Activated naive CD8-positive, alpha-beta T cell treated with anti-CD3 and anti-CD28 coated beads, Interleukin-2, amount 50 U/mL, for 24 hours (primary cell): ENCODE measurements around the gene UNC45B.
"Not testable (repeated sequence)": the region's sequence is repeated elsewhere in the genome, so short reads cannot be mapped to it uniquely, and the experiment has no call there.

Experiments
- ATAC-seq: fragments of 150-1000 bp; cut with Tn5 transposase; one replicate; pipeline ENCODE4 v1.10.0; 2021
- DNase-seq: peaks from one replicate; pipeline ENCODE4 v3.0.0; 2021
- H3K27ac Mint-ChIP-seq: one replicate; pipeline ENCODE4 v1.8.0; 2021; ENCODE audit warnings: mild to moderate bottlenecking, mixed read lengths
- H3K27me3 Mint-ChIP-seq: one replicate; pipeline ENCODE4 v1.8.0; 2021; ENCODE audit warnings: mixed read lengths
- H3K36me3 Mint-ChIP-seq: one replicate; pipeline ENCODE4 v1.8.0; 2021; ENCODE audit warnings: low read depth, mixed read lengths
- H3K4me1 Mint-ChIP-seq: one replicate; pipeline ENCODE4 v1.8.0; 2021; ENCODE audit warnings: mixed read lengths
- H3K4me3 Mint-ChIP-seq: one replicate; pipeline ENCODE4 v1.8.0; 2021; ENCODE audit warnings: mild to moderate bottlenecking, moderate library complexity, mixed read lengths
- H3K9me3 Mint-ChIP-seq: one replicate; pipeline ENCODE4 v1.8.0; 2021; ENCODE audit warnings: mixed read lengths

The UNC45B gene

DNA sequence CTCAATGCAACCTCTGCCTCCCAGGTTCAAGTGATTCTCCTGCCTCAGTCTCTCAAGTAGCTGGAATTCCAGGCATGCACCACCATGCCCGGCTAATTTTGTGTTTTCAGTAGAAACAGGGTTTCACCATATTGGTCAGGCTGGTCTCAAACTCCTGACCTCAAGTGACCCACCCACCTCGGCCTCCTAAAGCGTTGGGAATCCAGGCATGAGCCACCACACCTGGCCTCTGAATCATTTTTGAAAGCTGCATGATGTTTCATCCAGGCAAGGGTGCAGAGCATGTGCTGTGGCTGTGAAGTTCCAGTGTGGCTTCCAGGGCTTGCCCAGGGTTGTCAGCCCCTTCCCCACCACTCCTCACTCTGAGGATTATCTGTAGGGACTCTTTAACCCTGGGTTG, 24.7 kb downstream of the UNC45B start:
- not testable (repeated sequence) for H3K4me3 Mint-ChIP-seq, ATAC-seq, H3K36me3 Mint-ChIP-seq, H3K27me3 Mint-ChIP-seq, DNase-seq, H3K9me3 Mint-ChIP-seq
- Mint-ChIP-seq H3K4me1 (peaks cover 44% of the 10 kb centered on the region), H3K27ac (peak overlapping the region; percentile 54)

DNA sequence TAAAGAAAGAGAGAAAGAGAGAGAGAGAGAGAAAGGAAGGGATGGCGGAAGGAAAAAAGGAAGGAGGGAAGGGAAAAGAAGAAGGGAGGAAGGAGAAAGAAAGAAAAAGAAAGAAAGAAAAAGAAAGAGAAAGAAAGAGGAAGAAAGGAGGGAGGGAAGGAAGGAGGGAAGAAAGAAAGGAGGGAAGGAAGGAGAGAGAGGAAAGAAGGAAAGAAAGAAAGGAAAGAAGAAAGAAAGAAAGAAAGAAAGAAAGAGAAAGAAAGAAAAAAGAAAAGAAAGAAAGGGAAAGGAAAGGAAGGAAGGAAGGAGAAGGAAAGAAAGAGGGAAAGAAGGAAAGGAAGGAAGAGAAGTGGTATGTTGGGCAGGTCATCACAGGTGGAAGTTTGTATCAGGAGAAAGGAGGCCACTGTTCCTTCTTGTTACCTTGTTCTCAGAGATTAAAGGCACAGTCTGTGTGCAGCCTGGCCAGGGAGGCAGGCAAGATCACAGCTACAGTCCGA, 27.3 kb downstream of the UNC45B start:
- H3K27me3 Mint-ChIP-seq = no peaks in the 10 kb centered on the region
- peaks cover 2% of the 10 kb centered on the region for H3K36me3 Mint-ChIP-seq
- no peak overlapping the region for H3K4me3 Mint-ChIP-seq
- H3K27ac Mint-ChIP-seq = no peak overlapping the region
- DNase-seq (no peak), ATAC-seq (no peak)
- peaks cover 60% of the 10 kb centered on the region for H3K4me1 Mint-ChIP-seq
- peaks cover 7% of the 10 kb centered on the region for H3K9me3 Mint-ChIP-seq

DNA sequence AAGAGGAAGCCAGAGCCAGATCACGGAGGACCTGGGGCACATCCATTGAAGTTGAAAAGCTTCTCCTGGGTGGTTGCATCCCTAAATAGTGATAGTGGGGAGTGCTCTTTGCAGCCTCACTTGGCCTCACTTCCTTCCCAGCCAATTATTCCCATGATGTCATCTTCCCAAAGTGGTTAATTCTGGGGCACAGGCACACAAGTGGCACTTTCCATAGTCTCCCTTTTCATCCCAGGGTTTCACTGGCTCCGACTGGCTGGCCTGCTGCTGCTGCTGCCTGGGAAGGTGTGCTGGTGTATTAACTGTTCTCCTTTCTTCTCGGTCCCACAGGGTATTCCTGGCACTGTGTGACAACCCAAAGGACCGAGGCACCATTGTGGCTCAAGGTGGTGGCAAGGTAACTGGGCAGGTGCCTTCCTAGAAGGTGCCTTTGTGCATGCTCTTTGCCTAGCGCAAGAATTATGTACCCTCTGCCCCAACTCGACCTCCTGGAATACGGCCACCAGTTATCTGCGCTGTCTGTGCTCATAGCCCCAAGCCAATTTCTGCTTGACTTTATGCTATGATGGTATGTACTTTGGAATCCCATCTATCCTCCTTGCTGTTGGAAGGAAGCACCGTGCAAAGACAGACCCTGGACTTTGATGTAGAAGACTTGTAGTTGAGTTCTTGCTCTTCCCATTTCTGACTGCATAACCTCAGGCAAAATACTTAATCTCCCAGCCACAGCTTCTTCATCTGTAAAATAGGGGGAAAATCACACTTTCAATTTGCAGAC, 28.2 kb downstream of the UNC45B start:
- Mint-ChIP-seq H3K4me1 (peaks cover 60% of the 10 kb centered on the region), H3K9me3 (peaks cover 7% of the 10 kb centered on the region), H3K27me3 (no peaks in the 10 kb centered on the region), H3K27ac (no peak overlapping the region), H3K4me3 (no peak overlapping the region), H3K36me3 (peaks cover 2% of the 10 kb centered on the region)
- DNase-seq = no peak
- ATAC-seq = no peak

DNA sequence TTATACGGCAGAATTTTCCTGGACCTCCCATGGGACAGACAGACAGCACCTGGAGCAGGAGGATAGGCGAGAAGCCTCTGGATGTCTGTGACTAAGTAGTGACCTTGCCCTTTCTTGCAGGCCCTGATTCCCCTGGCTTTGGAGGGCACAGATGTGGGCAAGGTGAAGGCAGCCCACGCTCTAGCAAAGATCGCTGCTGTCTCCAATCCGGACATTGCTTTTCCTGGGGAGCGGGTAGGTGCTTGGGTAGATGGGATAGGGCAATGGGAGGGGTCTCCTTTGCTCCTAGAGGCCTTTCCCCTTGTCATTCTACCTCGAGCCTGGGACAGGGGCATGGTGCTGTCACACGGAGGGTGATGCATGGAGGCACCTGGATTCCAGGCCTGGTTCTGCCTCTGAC, 29.3 kb downstream of the UNC45B start:
- H3K4me3 Mint-ChIP-seq = no peak overlapping the region
- no peaks in the 10 kb centered on the region for H3K27me3 Mint-ChIP-seq
- H3K36me3 Mint-ChIP-seq = peaks cover 2% of the 10 kb centered on the region
- DNase-seq = no peak
- peaks cover 55% of the 10 kb centered on the region for H3K4me1 Mint-ChIP-seq
- peaks cover 7% of the 10 kb centered on the region for H3K9me3 Mint-ChIP-seq
- H3K27ac Mint-ChIP-seq = peak overlapping the region; percentile 14
- ATAC-seq = no peak

DNA sequence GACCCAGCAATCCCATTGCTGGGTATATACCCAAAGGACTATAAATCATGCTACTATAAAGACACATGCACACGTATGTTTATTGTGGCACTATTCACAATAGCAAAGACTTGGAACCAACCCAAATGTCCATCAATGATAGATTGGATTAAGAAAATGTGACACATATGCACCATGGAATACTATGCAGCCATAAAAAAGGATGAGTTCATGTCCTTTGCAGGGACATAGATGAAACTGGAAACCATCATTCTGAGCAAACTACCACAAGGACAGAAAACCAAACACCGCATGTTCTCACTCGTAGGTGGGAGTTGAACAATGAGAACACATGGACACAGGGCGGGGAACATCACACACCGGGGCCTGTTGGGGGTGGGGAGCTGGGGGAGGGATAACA, 31.8 kb downstream of the UNC45B start:
- H3K4me1 Mint-ChIP-seq = peaks cover 63% of the 10 kb centered on the region
- not testable (repeated sequence) for H3K9me3 Mint-ChIP-seq, H3K36me3 Mint-ChIP-seq, H3K27me3 Mint-ChIP-seq, DNase-seq, H3K4me3 Mint-ChIP-seq, ATAC-seq, H3K27ac Mint-ChIP-seq

DNA sequence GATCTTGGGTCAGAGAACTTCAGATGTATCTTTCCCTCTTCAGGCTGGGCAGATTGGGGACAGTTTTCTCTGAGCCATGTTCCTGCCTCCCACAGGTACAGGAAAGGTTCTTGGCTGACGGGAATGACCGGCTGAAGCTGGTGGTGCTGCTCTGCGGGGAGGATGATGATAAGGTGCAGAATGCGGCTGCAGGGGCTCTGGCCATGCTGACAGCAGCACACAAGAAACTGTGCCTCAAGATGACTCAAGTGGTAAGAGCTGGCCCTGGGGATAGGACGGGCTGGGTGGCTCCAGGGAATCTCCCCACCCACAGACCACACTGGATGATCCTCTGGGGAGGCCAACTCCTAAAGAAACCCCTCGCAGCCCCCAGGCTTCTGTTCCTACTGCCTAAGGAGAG, 35.7 kb downstream of the UNC45B start:
- no peak overlapping the region for H3K27ac Mint-ChIP-seq
- ATAC-seq = peak; percentile 44

DNA sequence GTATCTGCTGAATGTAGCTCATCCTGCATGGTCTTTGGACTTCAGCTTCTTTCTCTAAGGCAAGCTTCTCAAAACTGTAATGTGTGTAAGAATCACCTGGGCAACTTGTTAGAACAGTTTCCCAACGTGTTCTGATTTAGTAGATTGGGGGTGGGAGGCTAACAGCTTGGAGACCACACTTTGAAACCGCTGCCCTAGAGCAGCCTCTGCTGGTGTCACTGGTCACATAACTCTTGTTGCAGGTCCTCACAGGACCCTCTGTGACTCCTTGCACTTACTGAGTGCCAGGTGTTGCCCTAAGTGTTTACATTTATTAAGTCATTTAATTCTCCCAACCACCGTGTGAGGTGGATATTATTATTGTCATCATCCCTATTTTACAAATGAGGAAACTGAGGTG, 36.7 kb downstream of the UNC45B start:
- DNase-seq = no peak
- no peak for ATAC-seq
- Mint-ChIP-seq H3K36me3 (no peaks in the 10 kb centered on the region), H3K4me3 (no peak overlapping the region), H3K9me3 (no peaks in the 10 kb centered on the region), H3K4me1 (peaks cover 65% of the 10 kb centered on the region), H3K27me3 (no peaks in the 10 kb centered on the region), H3K27ac (no peak overlapping the region)

More for the DNA sequence above, 35.7 kb downstream of the UNC45B start:
- Mint-ChIP-seq H3K27me3 (no peaks in the 10 kb centered on the region), H3K4me3 (no peak overlapping the region), H3K36me3 (peaks cover 2% of the 10 kb centered on the region), H3K4me1 (peaks cover 61% of the 10 kb centered on the region), H3K9me3 (peaks cover 4% of the 10 kb centered on the region)
- peak; percentile 47 for DNase-seq

DNA sequence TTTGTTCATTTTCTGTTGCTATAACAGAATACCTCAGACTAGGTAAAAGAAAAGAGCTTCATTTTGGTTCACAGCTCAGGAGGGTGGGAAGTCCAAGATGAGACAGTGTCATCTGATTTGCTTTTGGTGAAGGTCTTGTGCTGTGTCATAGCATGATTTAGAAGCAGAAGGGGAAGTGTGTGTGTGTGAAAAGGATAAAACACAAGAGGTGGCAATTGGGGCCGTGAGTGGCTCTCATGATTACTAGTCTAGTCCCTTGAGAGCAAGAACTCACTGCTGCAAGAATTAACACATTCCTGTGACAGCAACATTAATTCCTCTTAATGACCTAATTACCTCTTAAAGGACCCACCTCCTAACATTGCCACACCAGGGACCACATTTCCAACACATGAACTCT, 38.2 kb downstream of the UNC45B start:
- ATAC-seq = peak; percentile 27
- no peak overlapping the region for H3K27ac Mint-ChIP-seq
- H3K4me1 Mint-ChIP-seq = peaks cover 80% of the 10 kb centered on the region
- H3K36me3 Mint-ChIP-seq = no peaks in the 10 kb centered on the region
- H3K9me3 Mint-ChIP-seq = no peaks in the 10 kb centered on the region
- DNase-seq = no peak
- H3K4me3 Mint-ChIP-seq = no peak overlapping the region
- H3K27me3 Mint-ChIP-seq = no peaks in the 10 kb centered on the region

DNA sequence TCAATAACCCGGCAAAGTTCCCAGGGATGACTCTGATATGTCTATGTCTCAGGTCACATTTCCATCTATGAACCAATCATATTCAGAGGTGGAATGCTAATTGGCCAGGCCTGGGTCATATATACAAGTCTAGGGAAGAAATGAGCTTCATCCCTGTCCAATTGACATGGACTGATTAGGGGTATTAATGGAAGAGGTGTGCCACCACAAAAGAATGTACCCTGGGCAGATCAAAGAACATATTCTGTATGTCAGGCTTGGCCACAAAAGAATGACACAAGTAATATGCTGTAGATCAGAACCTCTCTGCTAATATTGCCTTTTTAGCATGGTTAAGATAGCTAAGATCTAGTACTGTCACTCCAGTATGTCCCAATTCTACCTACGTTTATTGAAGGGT, 39.9 kb downstream of the UNC45B start:
- no peak for ATAC-seq
- Mint-ChIP-seq H3K36me3 (no peaks in the 10 kb centered on the region), H3K27ac (no peak overlapping the region), H3K9me3 (no peaks in the 10 kb centered on the region), H3K27me3 (no peaks in the 10 kb centered on the region), H3K4me1 (peaks cover 80% of the 10 kb centered on the region), H3K4me3 (no peak overlapping the region)
- DNase-seq = no peak

DNA sequence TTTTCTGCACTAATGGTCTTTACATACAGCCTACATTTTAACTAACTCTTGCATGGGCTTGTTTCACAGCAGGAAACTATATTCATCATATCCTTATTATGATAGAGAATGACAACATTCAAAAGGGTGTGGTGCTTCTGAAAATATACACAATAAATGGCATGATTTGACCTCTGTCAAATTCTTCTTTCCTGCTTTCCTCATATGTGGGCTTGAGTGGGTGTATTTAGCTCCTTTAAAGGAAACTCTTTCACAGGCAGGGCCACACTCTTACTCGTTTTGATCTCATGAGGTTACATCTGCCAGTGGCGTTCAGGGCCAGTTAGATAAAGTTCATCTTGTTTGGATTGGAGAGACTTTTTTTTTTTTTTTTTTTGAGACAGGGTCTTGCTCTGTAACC, 40.5 kb downstream of the UNC45B start:
- Mint-ChIP-seq H3K4me3 (peak overlapping the region; percentile 29), H3K9me3 (no peaks in the 10 kb centered on the region), H3K36me3 (no peaks in the 10 kb centered on the region), H3K27ac (peak overlapping the region; percentile 37), H3K27me3 (no peaks in the 10 kb centered on the region), H3K4me1 (peaks cover 80% of the 10 kb centered on the region)
- ATAC-seq = peak; percentile 71
- no peak for DNase-seq

DNA sequence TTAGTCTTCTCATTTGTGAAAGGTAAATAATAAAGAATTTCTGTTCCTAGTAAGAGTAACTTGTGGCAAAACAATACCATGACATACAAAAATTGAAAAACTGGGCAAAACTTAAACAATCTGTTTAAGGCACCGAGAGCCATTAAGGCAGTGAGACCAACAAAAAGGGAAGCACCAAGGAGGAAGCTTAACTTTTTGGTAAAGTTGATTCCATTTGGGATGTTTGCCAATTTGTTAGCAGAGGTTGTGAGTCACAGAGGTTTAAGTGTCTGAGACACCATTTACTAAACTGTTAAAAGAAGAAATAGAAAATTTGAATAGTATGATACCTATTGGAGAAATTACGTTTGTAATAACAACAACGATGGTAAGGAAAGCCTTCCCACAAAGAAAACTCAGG, 41.7 kb downstream of the UNC45B start:
- Mint-ChIP-seq H3K4me3 (peak overlapping the region; percentile 67), H3K27ac (peak overlapping the region; percentile 45), H3K36me3 (no peaks in the 10 kb centered on the region), H3K4me1 (peaks cover 73% of the 10 kb centered on the region), H3K9me3 (no peaks in the 10 kb centered on the region), H3K27me3 (no peaks in the 10 kb centered on the region)
- DNase-seq (no peak), ATAC-seq (no peak)

DNA sequence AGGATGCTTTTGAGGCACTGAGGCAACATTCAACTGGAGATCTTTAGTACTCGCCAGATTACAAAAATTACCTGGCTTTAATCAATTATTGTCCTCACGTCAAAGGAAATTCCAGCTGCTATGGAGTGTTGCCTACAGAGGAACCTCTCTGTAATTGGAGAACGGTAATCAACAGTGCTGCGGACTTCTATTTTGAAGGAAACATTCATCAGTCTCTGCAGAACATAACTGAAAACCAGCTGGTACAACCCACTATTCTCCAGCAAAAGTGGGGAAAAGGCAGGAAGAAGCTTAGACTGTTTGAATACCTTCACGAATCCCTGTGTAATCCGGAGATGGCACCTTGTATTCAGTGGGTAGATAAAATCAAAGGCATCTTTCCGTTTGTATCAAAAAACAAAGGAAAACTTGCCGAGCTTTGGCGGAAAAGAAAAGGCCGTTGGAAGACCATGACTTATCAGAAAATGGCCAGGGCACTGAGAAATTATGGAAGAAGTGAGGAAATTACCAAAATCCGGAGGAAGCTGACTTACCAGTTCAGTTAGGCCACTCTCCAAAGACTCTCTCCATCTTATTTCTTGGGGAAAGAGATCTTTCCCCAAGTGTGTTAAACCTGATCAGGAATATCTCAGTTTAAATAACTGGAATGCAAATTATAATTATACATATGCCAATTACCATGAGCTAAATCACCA, 43.5 kb downstream of the UNC45B start:
- H3K4me1 Mint-ChIP-seq = peaks cover 60% of the 10 kb centered on the region
- no peak overlapping the region for H3K4me3 Mint-ChIP-seq
- no peak overlapping the region for H3K27ac Mint-ChIP-seq
- no peaks in the 10 kb centered on the region for H3K9me3 Mint-ChIP-seq
- no peaks in the 10 kb centered on the region for H3K36me3 Mint-ChIP-seq
- DNase-seq = no peak
- H3K27me3 Mint-ChIP-seq = no peaks in the 10 kb centered on the region
- ATAC-seq = no peak

DNA sequence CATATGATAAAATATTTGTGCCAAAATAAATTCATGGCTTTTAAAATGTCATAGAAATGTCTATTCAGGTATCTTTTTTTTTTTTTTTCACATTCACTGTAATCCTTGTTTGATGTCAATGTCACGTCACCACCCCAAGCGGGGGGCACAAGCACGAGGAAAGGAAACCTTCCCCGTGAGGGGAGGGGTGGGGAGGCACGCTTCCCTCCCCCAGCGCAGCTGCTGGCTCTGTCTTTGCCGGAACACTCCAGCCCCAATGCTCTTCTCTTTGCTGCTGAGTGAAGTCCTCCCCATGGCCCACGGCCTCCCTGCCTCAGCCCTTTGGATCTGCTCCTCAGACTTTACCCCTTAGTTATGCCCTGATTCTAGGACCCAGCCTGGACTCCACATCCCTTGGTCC, 45.1 kb downstream of the UNC45B start:
- no peaks in the 10 kb centered on the region for H3K9me3 Mint-ChIP-seq
- peaks cover 48% of the 10 kb centered on the region for H3K4me1 Mint-ChIP-seq
- peak overlapping the region; percentile 63 for H3K4me3 Mint-ChIP-seq
- peaks cover 2% of the 10 kb centered on the region for H3K36me3 Mint-ChIP-seq
- H3K27ac Mint-ChIP-seq = peak overlapping the region; percentile 62
- no peak for ATAC-seq
- DNase-seq = no peak
- no peaks in the 10 kb centered on the region for H3K27me3 Mint-ChIP-seq

DNA sequence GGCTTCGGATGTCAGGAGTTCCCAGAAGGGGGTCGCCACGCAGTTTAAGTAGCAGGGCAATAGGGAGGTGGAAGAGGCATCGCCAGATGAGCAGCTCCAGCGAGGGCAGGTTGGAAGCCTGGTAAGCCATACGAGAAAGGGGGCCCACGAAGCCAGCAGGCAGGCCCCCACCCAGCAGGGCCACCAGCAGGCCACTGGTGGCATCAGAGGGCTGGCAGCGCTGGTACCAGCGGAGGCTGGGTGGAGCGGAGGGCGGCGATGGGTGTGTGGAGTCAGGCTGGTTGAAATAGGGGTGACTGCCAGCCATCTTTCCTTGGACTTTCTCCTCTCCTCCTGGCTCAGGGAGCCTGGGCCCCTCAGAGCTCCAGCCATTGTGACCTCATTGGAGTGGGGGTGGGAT, 46.4 kb downstream of the UNC45B start, which contains the start of gene SLC35G3:
Gene SLC35G3 (minus strand): TSS at position 393 of the 400 bp plus-strand sequence. CDS start 86 bp downstream, at position 307.
- not testable (repeated sequence) for H3K27ac Mint-ChIP-seq

DNA sequence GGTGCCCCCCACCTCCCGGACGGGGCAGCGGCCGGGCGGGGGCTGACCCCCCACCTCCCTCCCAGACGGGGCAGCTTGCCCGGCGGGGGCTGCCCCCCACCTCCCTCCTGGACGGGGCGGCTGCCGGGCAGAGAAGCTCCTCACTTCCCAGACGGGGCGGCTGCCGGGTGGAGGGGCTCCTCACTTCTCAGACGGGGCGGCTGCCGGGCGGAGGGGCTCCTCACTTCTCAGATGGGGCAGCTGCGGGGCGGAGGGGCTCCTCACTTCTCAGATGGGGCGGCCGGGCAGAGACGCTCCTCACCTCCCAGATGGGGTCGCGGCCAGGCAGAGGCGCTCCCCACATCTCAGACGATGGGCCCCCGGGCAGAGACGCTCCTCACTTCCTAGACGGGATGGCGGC, 47.4 kb downstream of the UNC45B start:
- H3K27ac Mint-ChIP-seq = not testable (repeated sequence)
- peaks cover 25% of the 10 kb centered on the region for H3K4me1 Mint-ChIP-seq

More for the DNA sequence above, 46.4 kb downstream of the UNC45B start, which contains the start of gene SLC35G3:
- ATAC-seq, H3K36me3 Mint-ChIP-seq, DNase-seq, H3K9me3 Mint-ChIP-seq, H3K4me3 Mint-ChIP-seq, H3K27me3 Mint-ChIP-seq: not testable (repeated sequence)
- peaks cover 35% of the 10 kb centered on the region for H3K4me1 Mint-ChIP-seq

More for the DNA sequence above, 47.4 kb downstream of the UNC45B start:
- H3K27me3 Mint-ChIP-seq, ATAC-seq, H3K9me3 Mint-ChIP-seq, H3K36me3 Mint-ChIP-seq, DNase-seq, H3K4me3 Mint-ChIP-seq: not testable (repeated sequence)
